Endodermal cell (in vitro differentiated cells): Measurements from ENCODE around the gene DNMT3A. TPM values are rescaled to one million over a fixed set of nuclear protein-coding genes. Genes with fewer than 3 reads are reported as not detected.

Experiments used
- DNase-seq: peaks from one replicate; pipeline ENCODE4 v3.0.0-alpha.2; 2017
- H3K27ac ChIP-seq: 2 replicates; pipeline ENCODE4 v1.5.1; 2013; ENCODE audit warnings: mild to moderate bottlenecking, low read depth, low read length, moderate library complexity
- H3K27me3 ChIP-seq: 2 replicates; pipeline ENCODE4 v1.6.1; 2013; ENCODE audit warnings: mild to moderate bottlenecking, low read length, moderate library complexity; ENCODE audit not compliant: insufficient read depth, control insufficient read depth, poor library complexity, severe bottlenecking
- H3K36me3 ChIP-seq: 2 replicates; pipeline ENCODE4 v1.7.0; 2013; ENCODE audit warnings: mild to moderate bottlenecking, low read length, moderate library complexity; ENCODE audit not compliant: control insufficient read depth, insufficient read depth
- H3K4me1 ChIP-seq: one replicate; pipeline ENCODE4 v1.7.0; 2013; ENCODE audit warnings: low read length; ENCODE audit not compliant: control insufficient read depth, insufficient read depth
- H3K4me3 ChIP-seq: 2 replicates; pipeline ENCODE4 v1.5.1; 2013; ENCODE audit warnings: mild to moderate bottlenecking, low read length, moderate library complexity
- H3K9ac ChIP-seq: 2 replicates; pipeline ENCODE4 v1.6.1; 2013; ENCODE audit warnings: mild to moderate bottlenecking, low read length, moderate library complexity; ENCODE audit not compliant: poor library complexity, severe bottlenecking; ENCODE audit errors: extremely low read depth
- H3K9me3 ChIP-seq: 2 replicates; pipeline ENCODE4 v1.6.1; 2013; ENCODE audit warnings: mild to moderate bottlenecking, low read length, moderate library complexity; ENCODE audit not compliant: control insufficient read depth
- H3K27ac Mint-ChIP-seq: 2 replicates; pipeline ENCODE4 v1.8.0; 2020; ENCODE audit warnings: mixed read lengths
- H3K27me3 Mint-ChIP-seq: 2 replicates; pipeline ENCODE4 v1.8.0; 2021; ENCODE audit warnings: mild to moderate bottlenecking, mixed read lengths; ENCODE audit not compliant: insufficient read depth
- H3K36me3 Mint-ChIP-seq: 2 replicates; pipeline ENCODE4 v1.8.0; 2020; ENCODE audit warnings: low read depth, mixed read lengths
- H3K4me1 Mint-ChIP-seq: 2 replicates; pipeline ENCODE4 v1.8.0; 2020; ENCODE audit warnings: mixed read lengths
- H3K4me3 Mint-ChIP-seq: 2 replicates; pipeline ENCODE4 v1.8.0; 2020; ENCODE audit warnings: mild to moderate bottlenecking, moderate library complexity, mixed read lengths
- H3K9me3 Mint-ChIP-seq: 2 replicates; pipeline ENCODE4 v1.8.0; 2020; ENCODE audit warnings: mild to moderate bottlenecking, mixed read lengths
- WGBS, 2 experiments: methylation state at CpG; one replicate each; pipeline versions ENCODE4 v1.1.5 to v1.1.7; 2013; ENCODE audit warnings: missing lambda C conversion rate in 2 of 2, mixed read lengths in 1 of 2; ENCODE audit not compliant: insufficient coverage in 1 of 2, insufficient read length in 1 of 2; 5-methylcytosine and 5-hydroxymethylcytosine counted together
- total RNA-seq, 2 donors: library from RNA; stranded (reverse); fragmentation: NEBNext Ultra II Directional in 1 of 2; extraction: Animal tissue kit (Norgen Biotek cat#: 25700) in 1 of 2; gene quantifications; 2 replicates in 1 of 2; 3 replicates in 1 of 2; pipeline ENCODE4 v1.2.1, GENCODE V29; 2021
- TF ChIP-seq, protein P1 (sequence below): fragments of 200-600 bp; sonication (generic); conservative IDR thresholded peaks from 2 replicates; pipeline ENCODE4 v1.5.0; 2021; ENCODE audit warnings: antibody characterized with exemption, mild to moderate bottlenecking

The DNMT3A gene
- total RNA-seq, 2 donors from 2014 or later, result 124 to 139 TPM

DNA sequence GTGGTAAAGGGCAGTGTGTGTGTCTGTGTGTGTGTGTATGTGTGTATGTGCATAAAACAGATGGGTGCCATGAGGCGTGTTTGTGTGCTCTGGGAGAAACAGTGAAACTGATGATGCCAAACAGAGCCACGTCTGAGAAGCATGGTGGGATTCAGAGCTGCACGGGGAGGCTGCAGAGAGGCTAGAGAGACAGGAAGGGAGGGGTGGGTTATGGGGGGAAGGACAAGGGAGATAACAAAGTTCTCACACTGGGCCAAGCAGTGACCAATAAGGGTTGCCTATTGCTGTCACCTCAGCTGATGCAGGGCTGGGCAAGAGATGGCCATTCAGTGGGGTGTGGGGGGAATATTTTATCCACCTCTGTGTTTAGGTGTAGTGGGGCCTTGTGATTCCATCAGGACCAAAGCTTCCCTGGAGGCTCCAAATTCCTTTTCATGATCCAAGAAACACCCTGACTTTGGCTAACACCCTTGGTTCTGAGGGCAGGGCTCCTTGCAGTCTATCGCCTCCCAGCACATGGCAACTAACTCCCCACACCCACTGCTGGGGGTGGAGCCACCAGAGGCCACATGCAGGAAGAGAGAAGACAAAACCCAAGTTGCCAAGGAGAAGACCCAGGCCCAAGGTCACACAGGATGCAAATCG lies 119.1 kb downstream of the DNMT3A start:
- H3K36me3 ChIP-seq, result no peaks in the 10 kb centered on the region
- no peaks in the 10 kb centered on the region for H3K36me3 Mint-ChIP-seq
- no peaks in the 10 kb centered on the region for H3K4me1 ChIP-seq
- H3K9me3 ChIP-seq, result no peaks in the 10 kb centered on the region
- no peak overlapping the region for H3K4me3 Mint-ChIP-seq
- H3K9ac ChIP-seq, result no peak overlapping the region
- no peaks in the 10 kb centered on the region for H3K27me3 Mint-ChIP-seq
- no peak overlapping the region for H3K27ac ChIP-seq
- H3K4me1 Mint-ChIP-seq, result peaks cover 8% of the 10 kb centered on the region
- TF ChIP-seq, protein P1, sequence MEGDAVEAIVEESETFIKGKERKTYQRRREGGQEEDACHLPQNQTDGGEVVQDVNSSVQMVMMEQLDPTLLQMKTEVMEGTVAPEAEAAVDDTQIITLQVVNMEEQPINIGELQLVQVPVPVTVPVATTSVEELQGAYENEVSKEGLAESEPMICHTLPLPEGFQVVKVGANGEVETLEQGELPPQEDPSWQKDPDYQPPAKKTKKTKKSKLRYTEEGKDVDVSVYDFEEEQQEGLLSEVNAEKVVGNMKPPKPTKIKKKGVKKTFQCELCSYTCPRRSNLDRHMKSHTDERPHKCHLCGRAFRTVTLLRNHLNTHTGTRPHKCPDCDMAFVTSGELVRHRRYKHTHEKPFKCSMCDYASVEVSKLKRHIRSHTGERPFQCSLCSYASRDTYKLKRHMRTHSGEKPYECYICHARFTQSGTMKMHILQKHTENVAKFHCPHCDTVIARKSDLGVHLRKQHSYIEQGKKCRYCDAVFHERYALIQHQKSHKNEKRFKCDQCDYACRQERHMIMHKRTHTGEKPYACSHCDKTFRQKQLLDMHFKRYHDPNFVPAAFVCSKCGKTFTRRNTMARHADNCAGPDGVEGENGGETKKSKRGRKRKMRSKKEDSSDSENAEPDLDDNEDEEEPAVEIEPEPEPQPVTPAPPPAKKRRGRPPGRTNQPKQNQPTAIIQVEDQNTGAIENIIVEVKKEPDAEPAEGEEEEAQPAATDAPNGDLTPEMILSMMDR, result no peak
- no peak overlapping the region for H3K27ac Mint-ChIP-seq
- H3K27me3 ChIP-seq, result no peaks in the 10 kb centered on the region
- no peaks in the 10 kb centered on the region for H3K9me3 Mint-ChIP-seq
- WGBS, 2 experiments, result 87 to 89% methylated on average over 3 to 5 of the region's 5 CpGs
- DNase-seq, result no peak
- no peak overlapping the region for H3K4me3 ChIP-seq

DNA sequence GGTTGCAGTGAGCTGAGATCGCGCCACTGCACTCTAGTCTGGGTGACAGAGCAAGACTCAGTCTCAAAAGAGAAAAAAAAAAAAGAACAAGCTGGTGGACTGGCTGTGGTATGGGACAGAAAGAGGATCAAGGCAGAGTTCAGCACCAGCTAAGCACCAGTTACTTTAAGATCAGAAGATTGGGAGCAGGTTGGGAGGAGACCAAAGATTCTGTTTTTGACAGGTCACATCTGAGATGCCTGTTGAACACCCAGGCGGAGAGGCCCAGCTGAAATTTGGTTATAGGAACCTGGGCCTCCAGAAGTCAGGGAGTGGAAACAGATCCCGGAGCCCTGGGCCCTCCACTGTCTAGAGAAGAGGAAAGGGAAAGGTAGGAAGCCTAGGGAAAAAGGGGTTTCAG lies 120.1 kb downstream of the DNMT3A start:
- H3K27ac ChIP-seq, result no peak overlapping the region
- TF ChIP-seq, protein P1, result no peak
- H3K4me3 ChIP-seq, result no peak overlapping the region
- H3K9me3 ChIP-seq, result no peaks in the 10 kb centered on the region
- no peaks in the 10 kb centered on the region for H3K4me1 ChIP-seq
- H3K27me3 ChIP-seq, result no peaks in the 10 kb centered on the region
- Mint-ChIP-seq H3K27ac (no peak overlapping the region), H3K36me3 (no peaks in the 10 kb centered on the region), H3K4me3 (no peak overlapping the region), H3K4me1 (peaks cover 6% of the 10 kb centered on the region), H3K27me3 (no peaks in the 10 kb centered on the region), H3K9me3 (no peaks in the 10 kb centered on the region)
- 81 to 92% methylated on average over 3 to 4 of the region's 4 CpGs for WGBS, 2 experiments
- DNase-seq, result no peak
- no peaks in the 10 kb centered on the region for H3K36me3 ChIP-seq
- H3K9ac ChIP-seq, result no peak overlapping the region

DNA sequence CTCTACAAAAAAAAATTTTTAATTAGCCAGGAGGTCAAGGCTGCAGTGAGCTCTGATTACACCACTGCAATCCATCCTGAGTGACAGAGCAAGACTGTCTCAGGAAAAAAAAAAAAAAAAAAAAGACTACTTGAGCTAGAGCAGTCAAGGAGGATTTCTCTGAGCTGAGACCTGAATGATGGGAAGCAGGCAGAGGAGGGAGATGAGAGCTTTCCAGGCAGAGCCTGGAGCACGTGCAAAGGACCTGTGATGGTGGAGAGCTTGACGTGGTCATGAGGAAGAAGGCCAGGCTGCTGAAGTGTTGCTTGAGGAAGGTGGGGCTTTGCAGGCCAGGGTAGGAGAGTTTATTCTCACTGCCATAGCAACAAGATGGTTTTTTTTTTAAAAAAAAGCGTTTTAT lies 121.4 kb downstream of the DNMT3A start:
- no peak for DNase-seq
- TF ChIP-seq, protein P1, result no peak
- no peaks in the 10 kb centered on the region for H3K9me3 Mint-ChIP-seq
- no peak overlapping the region for H3K4me3 ChIP-seq
- no peaks in the 10 kb centered on the region for H3K27me3 Mint-ChIP-seq
- H3K27me3 ChIP-seq, result no peaks in the 10 kb centered on the region
- H3K4me3 Mint-ChIP-seq, result no peak overlapping the region
- 93 to 94% methylated on average over 3 of the region's 3 CpGs for WGBS, 2 experiments
- H3K27ac ChIP-seq, result no peak overlapping the region
- H3K4me1 ChIP-seq, result no peaks in the 10 kb centered on the region
- no peaks in the 10 kb centered on the region for H3K36me3 ChIP-seq
- no peak overlapping the region for H3K27ac Mint-ChIP-seq
- H3K9ac ChIP-seq, result no peak overlapping the region
- H3K4me1 Mint-ChIP-seq, result peaks cover 11% of the 10 kb centered on the region
- no peaks in the 10 kb centered on the region for H3K9me3 ChIP-seq
- H3K36me3 Mint-ChIP-seq, result no peaks in the 10 kb centered on the region
